ENCODE results near the gene HTR5A.

HTR5A gene

DNA sequence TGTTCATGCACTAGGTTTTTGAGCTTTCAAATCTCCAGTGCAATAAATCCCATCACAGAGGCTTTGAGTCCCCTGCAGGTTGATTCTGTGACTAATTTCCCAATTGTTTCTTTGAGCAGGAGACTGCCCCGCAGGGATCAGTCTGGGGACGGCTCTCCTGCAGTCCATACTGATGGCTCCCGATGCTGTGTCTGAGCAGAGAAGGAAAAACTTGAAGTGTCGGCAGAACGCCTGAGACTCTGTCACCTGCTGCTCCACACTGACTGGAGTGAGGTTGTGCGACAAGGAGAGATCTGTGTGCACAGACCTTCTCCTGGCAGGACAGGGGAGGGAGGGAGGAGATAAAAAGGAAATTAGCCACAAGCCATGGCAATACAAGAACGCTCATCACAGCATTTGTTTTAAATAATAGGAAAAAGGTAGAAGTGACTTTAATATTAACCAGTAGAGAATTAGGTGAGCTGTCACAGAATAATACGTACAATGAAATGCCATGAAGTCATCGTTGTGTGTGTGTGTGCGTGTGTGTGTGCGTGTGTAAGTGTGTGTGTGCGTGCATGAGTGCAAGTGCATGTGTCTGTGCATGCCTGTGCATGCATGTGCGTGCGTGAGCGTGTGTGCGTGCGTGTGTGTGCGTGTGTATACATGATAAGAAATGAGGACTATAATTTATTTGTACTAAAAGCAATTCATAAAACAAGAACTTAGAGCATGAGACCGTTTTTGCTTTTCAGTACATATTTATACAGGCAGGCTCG, 38.2 kb downstream of the HTR5A start:
- H3K27ac ChIP-seq = peak overlapping the region; percentile 75; the same call in 1 of the 2 replicates
- no peaks in the 10 kb centered on the region for H4K20me1 ChIP-seq
- no peaks in the 10 kb centered on the region for H3K9me3 ChIP-seq
- H3K9ac ChIP-seq = no peak overlapping the region; the same call in 1 of the 2 replicates
- no peak for TF ChIP-seq Cebpa-rat (IDR thresholded peaks at IDR 0.05)
- no peaks in the 10 kb centered on the region for H3K36me3 ChIP-seq
- no peaks in the 10 kb centered on the region for H3K27me3 ChIP-seq
- peaks cover 77% of the 10 kb centered on the region for H3K4me1 ChIP-seq
- peak overlapping the region; percentile 77 for H3K4me2 ChIP-seq
- H3K4me3 ChIP-seq = no peak overlapping the region

DNA sequence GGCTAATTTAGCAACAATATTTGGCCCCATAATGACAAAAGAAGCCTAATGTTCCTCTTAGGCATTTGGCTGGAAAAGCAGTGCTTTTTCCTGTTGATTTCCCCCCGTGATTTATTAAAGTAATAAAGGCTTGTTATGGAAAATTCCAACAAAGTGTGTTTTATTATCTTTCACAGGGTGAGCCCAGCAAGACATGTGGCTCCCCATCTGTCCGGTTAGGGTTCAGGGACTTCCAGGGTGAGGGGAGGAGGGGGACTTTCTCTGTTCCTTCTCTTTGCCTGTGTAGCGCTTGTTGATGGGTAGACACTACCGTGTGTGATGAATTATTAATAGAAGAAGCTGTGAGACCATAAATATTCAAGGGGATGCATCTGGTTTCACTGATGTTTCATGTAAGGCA, 39.0 kb downstream of the HTR5A start:
- H4K20me1 ChIP-seq = no peaks in the 10 kb centered on the region
- H3K9ac ChIP-seq = peak overlapping the region; percentile 32; the same call in 1 of the 2 replicates
- H3K27ac ChIP-seq = peak overlapping the region; percentile 75
- no peak for TF ChIP-seq Cebpa-rat (IDR thresholded peaks at IDR 0.05)
- no peaks in the 10 kb centered on the region for H3K27me3 ChIP-seq
- H3K4me1 ChIP-seq = peaks cover 75% of the 10 kb centered on the region
- no peaks in the 10 kb centered on the region for H3K36me3 ChIP-seq
- H3K4me3 ChIP-seq = peak overlapping the region; percentile 43
- peak overlapping the region; percentile 77 for H3K4me2 ChIP-seq
- H3K9me3 ChIP-seq = no peaks in the 10 kb centered on the region

DNA sequence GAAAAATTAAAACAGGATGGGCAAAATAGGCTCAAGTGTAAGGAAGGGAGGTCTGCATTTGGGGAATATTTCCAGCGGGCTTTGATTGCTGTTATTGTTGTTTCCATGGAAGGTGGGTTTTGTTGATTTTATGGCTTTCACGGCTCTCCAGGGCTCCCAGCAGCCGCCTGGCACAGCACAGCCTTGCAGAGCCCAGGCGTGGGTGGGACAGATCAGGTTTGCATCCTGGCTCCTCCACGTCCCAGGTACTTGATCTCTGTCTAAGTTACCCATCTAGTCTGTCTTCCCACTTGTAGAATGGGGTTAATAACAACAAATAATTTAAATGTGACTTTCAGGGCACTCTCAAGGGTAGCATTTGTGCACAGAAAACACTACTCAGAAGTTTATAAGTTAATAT, 45.2 kb downstream of the HTR5A start:
- peaks cover 29% of the 10 kb centered on the region for H3K4me1 ChIP-seq
- peaks cover 11% of the 10 kb centered on the region for H3K9me3 ChIP-seq
- H3K4me2 ChIP-seq = no peak overlapping the region
- H3K9ac ChIP-seq = no peak overlapping the region
- H3K4me3 ChIP-seq = no peak overlapping the region
- no peaks in the 10 kb centered on the region for H3K36me3 ChIP-seq
- H3K27ac ChIP-seq = no peak overlapping the region
- TF ChIP-seq Cebpa-rat (IDR thresholded peaks at IDR 0.05) = no peak
- no peaks in the 10 kb centered on the region for H4K20me1 ChIP-seq
- H3K27me3 ChIP-seq = no peaks in the 10 kb centered on the region

DNA sequence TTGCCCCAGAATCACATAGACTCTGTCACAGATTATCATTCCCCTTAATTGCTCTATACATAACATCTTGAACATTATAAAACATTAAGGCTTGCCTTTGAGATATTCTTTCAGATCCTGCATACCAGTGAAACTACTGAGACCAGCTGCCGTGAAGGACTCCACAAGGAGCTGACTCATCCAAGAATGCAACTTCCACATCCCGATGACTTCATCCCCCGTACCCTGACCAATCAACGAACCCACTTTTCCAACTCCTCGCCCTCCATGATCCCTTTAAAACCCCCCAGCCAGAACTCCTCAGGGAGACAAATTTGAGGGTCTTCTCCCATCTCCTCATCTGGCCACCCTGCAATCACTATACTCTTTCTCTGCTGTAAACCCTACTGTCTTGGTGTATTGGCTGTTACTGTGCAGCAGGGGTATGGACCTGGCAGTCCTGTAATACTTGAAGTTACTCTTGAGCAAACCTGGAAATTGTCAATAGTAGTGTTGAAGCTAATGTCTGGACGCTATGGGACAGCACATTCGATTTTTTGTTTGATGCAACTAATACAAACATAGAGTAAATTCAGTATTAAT, 49.8 kb downstream of the HTR5A start:
- Histone ChIP-seq H3K36me3 (no peaks in the 10 kb centered on the region), H3K4me2 (no peak overlapping the region), H3K27ac (no peak overlapping the region), H4K20me1 (no peaks in the 10 kb centered on the region), H3K4me3 (no peak overlapping the region), H3K4me1 (no peaks in the 10 kb centered on the region), H3K27me3 (no peaks in the 10 kb centered on the region), H3K9me3 (peaks cover 14% of the 10 kb centered on the region), H3K9ac (no peak overlapping the region)
- TF ChIP-seq Cebpa-rat (IDR thresholded peaks at IDR 0.05) = no peak

DNA sequence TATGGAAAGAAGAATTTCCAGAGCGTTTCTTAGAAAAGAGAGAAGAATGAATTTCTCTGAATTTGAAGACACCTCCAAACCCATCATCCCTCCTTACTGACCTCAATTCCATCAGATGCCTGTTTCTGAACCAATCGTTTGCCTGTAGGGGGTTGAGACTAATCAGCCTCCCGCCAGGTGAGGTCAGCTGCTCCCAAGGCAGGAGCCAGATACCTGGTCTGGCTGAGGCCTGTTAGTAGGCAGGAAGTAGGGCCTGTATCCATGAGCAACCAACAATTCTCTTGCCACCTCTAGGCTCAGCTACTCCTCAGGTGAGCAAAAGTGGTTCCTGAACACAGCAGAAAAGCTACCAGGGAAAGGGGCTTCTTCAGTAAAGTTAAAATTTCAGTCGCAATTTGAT, 50.3 kb downstream of the HTR5A start:
- Histone ChIP-seq H3K27me3 (no peaks in the 10 kb centered on the region), H3K9me3 (peaks cover 14% of the 10 kb centered on the region), H4K20me1 (no peaks in the 10 kb centered on the region), H3K4me3 (no peak overlapping the region), H3K4me2 (no peak overlapping the region), H3K27ac (no peak overlapping the region), H3K9ac (no peak overlapping the region), H3K4me1 (no peaks in the 10 kb centered on the region), H3K36me3 (no peaks in the 10 kb centered on the region)
- TF ChIP-seq Cebpa-rat (IDR thresholded peaks at IDR 0.05) = no peak

DNA sequence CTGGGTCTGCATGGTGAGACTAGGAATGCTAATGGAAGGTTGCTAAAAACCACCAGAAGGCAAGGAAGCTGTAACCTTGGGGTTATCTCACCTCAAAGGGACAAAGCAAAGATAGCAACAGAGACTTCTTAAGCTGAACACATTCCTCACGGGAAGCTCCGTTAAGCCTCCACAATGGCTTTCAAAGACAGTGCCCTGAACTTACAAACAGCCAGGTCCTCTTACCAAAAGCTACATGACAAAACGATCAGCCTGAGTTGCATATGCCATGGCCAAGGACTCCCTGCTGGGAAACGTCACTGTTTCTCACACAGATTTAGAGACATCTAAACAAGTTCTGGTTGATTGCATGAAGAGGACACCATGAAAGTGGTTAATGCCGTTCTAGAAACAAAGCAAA, 52.7 kb downstream of the HTR5A start:
- TF ChIP-seq Cebpa-rat (IDR thresholded peaks at IDR 0.05) = no peak
- no peaks in the 10 kb centered on the region for H3K4me1 ChIP-seq
- H3K4me3 ChIP-seq = no peak overlapping the region
- no peaks in the 10 kb centered on the region for H3K36me3 ChIP-seq
- H3K9me3 ChIP-seq = peaks cover 14% of the 10 kb centered on the region
- H3K27ac ChIP-seq = no peak overlapping the region
- no peak overlapping the region for H3K9ac ChIP-seq
- no peak overlapping the region for H3K4me2 ChIP-seq
- no peaks in the 10 kb centered on the region for H4K20me1 ChIP-seq
- no peaks in the 10 kb centered on the region for H3K27me3 ChIP-seq

DNA sequence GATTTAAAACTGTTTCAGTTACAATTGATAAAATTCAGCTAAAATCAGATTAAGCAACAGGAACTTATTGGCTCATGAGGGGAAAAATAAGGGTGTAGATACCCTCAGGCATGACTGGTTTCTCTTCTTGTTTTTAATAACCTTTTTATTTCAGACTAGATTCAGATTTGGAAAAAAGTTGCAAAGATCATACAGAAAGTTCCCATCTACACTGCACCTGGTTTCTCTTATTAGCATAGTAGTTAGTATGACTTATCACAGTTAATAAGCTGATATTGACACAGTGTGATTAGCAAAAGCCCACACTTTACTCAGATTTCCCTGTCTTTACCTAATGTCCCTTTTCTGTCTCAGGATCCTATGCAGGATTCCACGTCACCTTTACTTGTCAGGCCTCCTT, 53.3 kb downstream of the HTR5A start:
- Histone ChIP-seq H3K9ac (no peak overlapping the region), H3K9me3 (peaks cover 14% of the 10 kb centered on the region), H3K4me2 (no peak overlapping the region), H3K27ac (no peak overlapping the region), H3K27me3 (no peaks in the 10 kb centered on the region), H3K4me1 (no peaks in the 10 kb centered on the region), H4K20me1 (no peaks in the 10 kb centered on the region), H3K36me3 (no peaks in the 10 kb centered on the region), H3K4me3 (no peak overlapping the region)
- TF ChIP-seq Cebpa-rat (IDR thresholded peaks at IDR 0.05) = no peak

DNA sequence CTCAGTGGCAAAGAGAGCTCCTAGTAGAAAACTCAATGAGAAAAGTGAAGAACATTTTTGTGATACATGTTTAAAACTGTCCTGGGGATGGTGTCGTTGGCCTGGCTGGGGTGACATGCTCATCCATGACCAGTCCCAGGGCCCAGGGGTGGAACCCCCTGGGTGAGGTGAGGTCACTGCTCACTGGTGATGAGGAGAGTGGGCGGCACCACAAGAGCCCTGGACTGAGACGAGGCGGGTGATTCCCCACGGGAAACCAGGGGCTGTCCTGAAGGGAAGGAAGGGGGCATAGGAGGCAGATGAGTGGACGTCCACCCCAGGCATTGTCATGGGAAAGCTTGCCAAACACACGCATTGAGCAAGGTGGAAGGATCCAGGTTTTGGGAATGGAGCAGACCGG, 54.6 kb downstream of the HTR5A start:
- TF ChIP-seq Cebpa-rat (IDR thresholded peaks at IDR 0.05) = no peak

DNA sequence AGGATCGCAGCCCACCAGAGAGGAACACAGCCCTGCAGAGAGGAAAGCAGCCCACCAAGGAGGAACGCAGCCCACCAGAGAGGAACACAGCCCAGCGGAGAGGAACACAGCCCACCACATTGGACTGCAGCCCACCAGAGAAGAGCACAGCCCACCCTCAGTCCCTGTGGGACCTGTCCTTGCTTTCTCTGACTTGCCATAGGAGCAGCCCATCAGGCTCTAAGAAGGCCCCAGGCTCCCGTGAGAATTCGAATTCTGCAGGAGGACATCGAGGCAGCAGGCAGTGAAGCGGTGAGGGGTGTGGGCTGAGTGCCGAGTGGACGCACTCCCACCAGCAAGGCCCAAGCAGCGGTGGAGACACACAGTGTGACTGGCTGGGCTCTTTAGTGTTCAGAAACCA, 59.1 kb downstream of the HTR5A start:
- H3K4me3 ChIP-seq = no peak overlapping the region
- H3K36me3 ChIP-seq = no peaks in the 10 kb centered on the region
- H3K9me3 ChIP-seq = no peaks in the 10 kb centered on the region
- H3K27me3 ChIP-seq = no peaks in the 10 kb centered on the region
- no peaks in the 10 kb centered on the region for H4K20me1 ChIP-seq
- no peak overlapping the region for H3K4me2 ChIP-seq
- no peak overlapping the region for H3K9ac ChIP-seq
- TF ChIP-seq Cebpa-rat (IDR thresholded peaks at IDR 0.05) = no peak
- no peaks in the 10 kb centered on the region for H3K4me1 ChIP-seq
- H3K27ac ChIP-seq = no peak overlapping the region

More for the DNA sequence above, 54.6 kb downstream of the HTR5A start:
- H3K4me3 ChIP-seq = no peak overlapping the region
- H3K27me3 ChIP-seq = no peaks in the 10 kb centered on the region
- peaks cover 9% of the 10 kb centered on the region for H3K9me3 ChIP-seq
- H4K20me1 ChIP-seq = no peaks in the 10 kb centered on the region
- H3K36me3 ChIP-seq = no peaks in the 10 kb centered on the region
- H3K4me2 ChIP-seq = no peak overlapping the region
- H3K27ac ChIP-seq = no peak overlapping the region
- no peak overlapping the region for H3K9ac ChIP-seq
- H3K4me1 ChIP-seq = no peaks in the 10 kb centered on the region

DNA sequence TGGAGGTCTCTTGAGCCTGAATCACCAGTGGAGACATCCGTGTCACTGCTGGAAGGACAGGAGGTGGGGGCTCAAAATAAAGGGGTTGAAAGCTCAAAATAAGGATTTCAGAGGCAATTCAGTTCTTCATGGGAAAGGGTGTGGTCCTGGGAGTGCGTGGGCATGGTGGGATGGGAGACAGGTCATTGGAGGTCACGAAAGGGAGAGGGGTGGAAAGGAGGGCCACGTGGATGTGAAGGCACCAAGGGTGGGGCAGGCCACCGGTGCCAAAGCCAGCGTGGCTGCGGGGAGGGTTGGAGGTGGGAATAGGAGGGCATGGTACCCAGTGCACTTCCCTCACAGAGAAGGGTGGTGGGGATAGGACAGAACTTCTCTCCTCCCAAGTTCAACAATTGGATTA, 59.7 kb downstream of the HTR5A start:
- Histone ChIP-seq H3K36me3 (no peaks in the 10 kb centered on the region), H3K27me3 (no peaks in the 10 kb centered on the region), H3K4me3 (no peak overlapping the region), H3K27ac (no peak overlapping the region), H3K9me3 (no peaks in the 10 kb centered on the region), H3K9ac (no peak overlapping the region), H3K4me1 (no peaks in the 10 kb centered on the region), H3K4me2 (no peak overlapping the region), H4K20me1 (no peaks in the 10 kb centered on the region)
- TF ChIP-seq Cebpa-rat (IDR thresholded peaks at IDR 0.05) = no peak

Measured in BLaER1 (cell line).